ENCODE measurements around the gene FDX1.
A peak's percentile ranks its signal among the peaks of the same experiment; 100 is the strongest.

Gene FDX1

DNA sequence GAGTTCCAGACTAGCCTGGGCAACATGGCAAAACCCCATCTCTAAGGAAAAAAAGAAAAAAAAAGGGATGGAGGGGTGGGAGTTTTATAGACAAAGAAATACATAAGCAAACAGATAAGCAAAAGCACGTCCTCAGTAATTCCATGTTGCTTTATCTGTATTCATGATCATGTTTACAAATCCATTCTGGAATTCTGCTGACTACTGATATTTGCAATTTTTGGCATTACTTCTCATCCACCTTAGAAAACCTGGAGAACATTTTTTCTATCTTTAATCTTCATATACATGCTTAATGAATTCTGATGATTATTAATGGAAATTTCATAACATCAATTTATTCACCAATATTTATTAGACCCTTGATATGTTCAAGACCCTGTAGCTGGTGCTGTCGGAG lies 1.7 kb upstream of the FDX1 start:
- no peak for DNase-seq (ENCODE audit: low read depth)
- no peak overlapping the region for H3K4me3 ChIP-seq (ENCODE audit: low read depth, low read length)
- TF ChIP-seq, protein P1, sequence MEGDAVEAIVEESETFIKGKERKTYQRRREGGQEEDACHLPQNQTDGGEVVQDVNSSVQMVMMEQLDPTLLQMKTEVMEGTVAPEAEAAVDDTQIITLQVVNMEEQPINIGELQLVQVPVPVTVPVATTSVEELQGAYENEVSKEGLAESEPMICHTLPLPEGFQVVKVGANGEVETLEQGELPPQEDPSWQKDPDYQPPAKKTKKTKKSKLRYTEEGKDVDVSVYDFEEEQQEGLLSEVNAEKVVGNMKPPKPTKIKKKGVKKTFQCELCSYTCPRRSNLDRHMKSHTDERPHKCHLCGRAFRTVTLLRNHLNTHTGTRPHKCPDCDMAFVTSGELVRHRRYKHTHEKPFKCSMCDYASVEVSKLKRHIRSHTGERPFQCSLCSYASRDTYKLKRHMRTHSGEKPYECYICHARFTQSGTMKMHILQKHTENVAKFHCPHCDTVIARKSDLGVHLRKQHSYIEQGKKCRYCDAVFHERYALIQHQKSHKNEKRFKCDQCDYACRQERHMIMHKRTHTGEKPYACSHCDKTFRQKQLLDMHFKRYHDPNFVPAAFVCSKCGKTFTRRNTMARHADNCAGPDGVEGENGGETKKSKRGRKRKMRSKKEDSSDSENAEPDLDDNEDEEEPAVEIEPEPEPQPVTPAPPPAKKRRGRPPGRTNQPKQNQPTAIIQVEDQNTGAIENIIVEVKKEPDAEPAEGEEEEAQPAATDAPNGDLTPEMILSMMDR (IDR thresholded peaks at IDR 0.05; ENCODE audit: insufficient read depth, low read depth, low read length, missing control alignments): no peak

DNA sequence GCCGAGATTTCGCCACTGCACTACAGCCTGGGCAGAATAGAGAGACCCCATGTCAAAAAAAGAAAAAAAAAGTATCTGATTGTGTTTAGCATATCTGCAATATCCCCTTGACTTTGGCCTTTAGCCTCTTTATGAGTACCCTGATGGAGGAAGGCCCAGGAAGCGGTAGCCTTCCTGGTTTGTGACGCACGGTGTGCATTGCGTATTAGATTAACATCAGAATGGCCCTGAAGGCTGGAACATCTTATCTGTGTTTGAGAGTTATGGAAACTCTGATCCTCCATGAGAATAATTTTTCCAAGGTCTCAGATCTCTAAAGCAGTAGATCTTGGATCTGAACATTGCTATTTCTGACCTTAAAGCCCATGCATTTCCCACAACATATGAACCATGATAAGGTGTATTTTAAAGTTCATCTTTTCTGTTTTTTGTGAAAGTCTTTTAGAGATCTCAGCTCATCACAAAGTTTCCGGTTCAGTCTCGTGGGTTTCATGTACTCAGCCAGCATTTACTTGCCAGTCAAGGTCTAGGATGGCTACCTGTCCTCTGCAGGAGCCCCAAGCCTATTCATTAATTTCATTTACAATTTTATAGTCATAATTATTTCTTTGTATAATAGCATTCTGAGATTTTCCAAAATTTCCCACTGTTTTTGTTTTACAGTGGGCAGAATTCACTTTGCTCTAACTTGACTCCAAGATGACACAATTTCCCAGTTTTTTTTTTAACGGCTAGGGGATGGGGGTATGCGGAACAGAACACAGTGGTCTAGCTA lies 605 bp upstream of the FDX1 start:
- H3K4me3 ChIP-seq (ENCODE audit: low read depth, low read length): peak overlapping the region; percentile 67
- TF ChIP-seq, protein P1 (IDR thresholded peaks at IDR 0.05; ENCODE audit: insufficient read depth, low read depth, low read length, missing control alignments): no peak
- peak; percentile 52 for DNase-seq (ENCODE audit: low read depth)

DNA sequence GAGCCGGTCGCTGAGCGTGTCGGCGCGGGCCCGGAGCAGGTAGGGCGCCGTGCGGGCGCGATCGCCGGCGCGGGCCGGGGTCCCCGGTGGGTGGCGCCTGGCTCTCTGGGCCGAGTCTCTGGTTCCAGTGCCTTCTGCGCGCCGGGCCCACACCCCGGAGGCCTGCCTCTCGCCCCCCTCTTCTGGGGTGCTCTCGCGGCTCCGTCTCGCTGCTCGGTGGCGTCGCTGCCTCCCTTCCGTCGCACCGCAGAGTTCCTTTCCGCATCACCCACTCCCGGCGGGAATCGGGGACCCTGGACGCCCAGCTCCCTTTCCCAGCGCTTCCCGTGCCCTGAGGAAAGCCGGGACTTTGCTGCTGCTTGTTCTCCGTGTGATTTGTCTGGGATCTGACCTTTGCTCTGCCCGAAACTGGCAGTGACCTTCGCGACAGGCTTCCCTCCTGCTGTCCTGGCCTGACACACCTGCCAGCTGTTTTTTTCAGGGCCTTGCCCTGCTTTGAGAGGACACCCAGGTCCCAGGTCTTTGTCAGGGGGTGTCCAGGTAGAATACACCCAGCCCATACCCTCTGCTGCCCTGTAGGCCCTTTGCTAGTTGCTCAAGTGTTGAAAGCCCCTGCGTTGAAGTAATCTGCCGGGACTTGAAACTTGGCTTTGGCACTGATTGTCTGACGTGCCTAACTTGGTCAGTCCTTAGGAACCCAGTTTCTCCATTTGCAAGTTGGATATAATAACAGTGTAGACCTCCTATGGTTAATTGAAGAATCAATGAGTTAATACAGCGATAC lies 711 bp downstream of the FDX1 start:
- DNase-seq (ENCODE audit: low read depth): peak; percentile 48
- H3K4me3 ChIP-seq (ENCODE audit: low read depth, low read length): peak overlapping the region; percentile 67
- TF ChIP-seq, protein P1 (IDR thresholded peaks at IDR 0.05; ENCODE audit: insufficient read depth, low read depth, low read length, missing control alignments): no peak

DNA sequence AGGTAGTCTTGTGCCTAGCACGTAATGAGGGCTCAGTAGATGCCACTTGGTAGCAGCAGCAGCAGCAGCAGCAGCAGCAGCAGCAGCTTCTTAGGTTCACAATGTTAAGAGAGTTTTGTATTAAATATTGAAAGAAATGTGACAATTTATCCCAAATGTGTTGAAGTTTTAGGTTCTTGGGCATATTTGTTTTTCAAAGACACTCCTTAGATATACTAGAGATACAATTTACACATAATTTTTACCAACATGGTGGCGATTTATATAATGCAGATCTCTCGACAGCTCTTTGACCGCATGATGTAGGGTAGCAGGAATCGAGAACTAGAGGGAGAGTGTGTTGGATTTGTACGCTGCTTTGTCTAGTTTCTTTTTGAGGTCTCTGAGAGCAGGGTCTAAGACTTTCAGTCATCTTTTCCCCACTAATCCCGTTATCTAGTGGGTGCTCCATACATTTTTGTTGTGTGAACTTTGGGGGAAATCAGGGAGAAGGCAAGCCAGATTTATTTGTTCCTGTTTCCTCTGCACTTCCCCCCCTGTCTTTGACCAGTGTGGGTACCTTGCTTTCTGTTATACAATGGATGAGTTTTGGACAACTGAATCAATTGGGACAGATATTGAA lies 1.4 kb downstream of the FDX1 start:
- DNase-seq (ENCODE audit: low read depth): peak; percentile 38
- TF ChIP-seq, protein P1 (IDR thresholded peaks at IDR 0.05; ENCODE audit: insufficient read depth, low read depth, low read length, missing control alignments): no peak
- H3K4me3 ChIP-seq (ENCODE audit: low read depth, low read length): peak overlapping the region; percentile 67

DNA sequence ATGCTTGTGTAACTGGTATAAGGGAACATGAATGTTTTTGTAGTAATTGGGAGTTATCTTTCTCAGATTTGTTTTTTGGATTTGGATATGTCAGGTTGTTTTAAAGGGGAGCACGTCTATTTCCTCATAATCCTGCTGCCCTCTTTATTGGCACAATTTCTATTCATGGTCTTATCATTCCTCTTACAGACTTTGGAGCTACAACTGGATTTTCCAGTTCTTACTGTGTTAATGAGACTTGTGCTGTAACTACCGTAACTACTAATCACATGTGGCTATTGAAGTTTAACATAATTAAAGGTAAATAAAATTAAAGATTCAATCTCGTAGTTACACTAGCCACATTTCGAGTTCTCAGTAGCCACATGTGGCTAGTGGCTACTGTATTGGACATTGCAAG lies 1.9 kb downstream of the FDX1 start:
- no peak for DNase-seq (ENCODE audit: low read depth)
- peak overlapping the region; percentile 67 for H3K4me3 ChIP-seq (ENCODE audit: low read depth, low read length)
- TF ChIP-seq, protein P1 (IDR thresholded peaks at IDR 0.05; ENCODE audit: insufficient read depth, low read depth, low read length, missing control alignments): no peak

DNA sequence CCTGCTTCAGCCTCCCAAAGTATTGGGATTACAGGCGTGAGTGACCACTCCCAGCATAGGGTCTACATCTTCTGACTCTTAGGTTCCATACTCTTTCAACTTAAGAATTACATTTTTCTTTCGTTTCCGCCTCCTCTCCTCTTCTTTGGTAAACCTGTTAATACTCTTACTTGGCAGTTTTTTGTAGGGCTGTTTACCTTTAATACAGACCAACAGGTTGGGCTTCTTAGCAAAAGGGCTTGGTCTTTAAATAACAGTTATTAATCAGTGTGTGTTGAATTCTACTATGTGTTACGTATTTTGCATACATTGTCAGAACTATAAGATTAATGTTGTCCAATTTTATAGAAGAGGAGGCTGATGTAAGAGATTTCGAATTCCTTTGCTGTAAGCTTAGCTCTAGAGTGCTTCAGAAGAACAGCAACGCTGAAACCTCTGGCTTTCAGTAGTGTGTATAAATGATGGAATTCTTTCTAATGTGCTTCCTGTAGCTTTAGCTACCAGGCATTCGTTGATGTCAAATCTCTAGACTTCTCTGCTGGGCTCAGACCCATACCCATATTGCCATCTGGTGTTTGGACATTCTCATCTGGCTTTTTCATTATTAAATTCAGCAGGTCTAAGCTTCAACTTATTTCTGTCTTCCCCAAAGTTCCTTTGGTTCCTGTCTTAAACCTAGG lies 3.1 kb downstream of the FDX1 start:
- DNase-seq (ENCODE audit: low read depth): no peak
- H3K4me3 ChIP-seq (ENCODE audit: low read depth, low read length): no peak overlapping the region
- TF ChIP-seq, protein P1 (IDR thresholded peaks at IDR 0.05; ENCODE audit: insufficient read depth, low read depth, low read length, missing control alignments): no peak

Measured in GM12865 (cell line).